Endometrium (tissue), 2 donors: Measurements from ENCODE around the gene PTPN4.

Experiments used
- FAIRE-seq: peaks from 2 replicates; lab custom pipeline; 2012; peaks lifted over from hg19 to GRCh38; lab: Jason Lieb, UNC
- donor health status: control.
- donor health status: control.

Gene PTPN4

GRCh38 chr2:119856469-119856901 lies 96.8 kb downstream of the PTPN4 start:
- FAIRE-seq: no peak

DNA sequence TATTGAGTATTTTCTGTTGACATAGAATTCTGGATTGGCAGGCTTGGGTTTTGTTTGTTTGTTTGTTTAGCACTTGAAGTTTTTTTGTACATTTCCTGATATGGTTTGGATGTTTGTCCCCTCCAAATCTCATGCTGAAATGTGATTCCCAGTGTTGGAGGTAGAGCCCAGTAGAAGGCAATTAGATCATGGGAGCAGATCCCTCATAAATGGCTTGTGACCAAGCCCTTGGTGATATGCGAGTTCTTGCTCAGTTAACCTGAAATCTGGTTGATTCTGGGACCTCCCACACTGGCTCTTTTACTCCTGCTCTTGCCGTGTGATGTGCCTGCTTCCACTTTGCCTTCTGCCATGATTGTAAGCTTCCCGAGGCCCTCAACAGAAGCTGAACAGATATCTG lies 98.0 kb downstream of the PTPN4 start:
- FAIRE-seq: no peak

GRCh38 chr2:119859528-119859927 lies 99.8 kb downstream of the PTPN4 start:
- FAIRE-seq: no peak

DNA sequence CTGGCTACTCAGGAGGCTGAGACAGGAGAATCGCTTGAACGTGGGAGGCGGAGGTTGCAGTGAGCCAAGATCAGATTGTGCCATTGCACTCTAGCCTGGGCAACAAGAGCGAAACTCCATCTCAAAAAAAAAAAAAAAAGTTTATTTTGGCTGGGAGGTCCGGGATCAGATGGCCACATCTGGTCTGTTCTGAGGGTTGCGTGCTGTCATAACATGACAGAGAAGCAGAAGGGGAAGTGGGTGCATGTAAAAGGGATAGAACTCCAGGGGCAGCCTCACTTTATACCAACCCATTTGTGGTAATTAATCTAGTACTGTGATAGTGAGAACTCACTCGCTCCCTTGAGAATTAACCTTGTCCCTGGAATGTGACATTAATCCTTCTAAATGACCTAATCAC lies 101.2 kb downstream of the PTPN4 start:
- FAIRE-seq: no peak

DNA sequence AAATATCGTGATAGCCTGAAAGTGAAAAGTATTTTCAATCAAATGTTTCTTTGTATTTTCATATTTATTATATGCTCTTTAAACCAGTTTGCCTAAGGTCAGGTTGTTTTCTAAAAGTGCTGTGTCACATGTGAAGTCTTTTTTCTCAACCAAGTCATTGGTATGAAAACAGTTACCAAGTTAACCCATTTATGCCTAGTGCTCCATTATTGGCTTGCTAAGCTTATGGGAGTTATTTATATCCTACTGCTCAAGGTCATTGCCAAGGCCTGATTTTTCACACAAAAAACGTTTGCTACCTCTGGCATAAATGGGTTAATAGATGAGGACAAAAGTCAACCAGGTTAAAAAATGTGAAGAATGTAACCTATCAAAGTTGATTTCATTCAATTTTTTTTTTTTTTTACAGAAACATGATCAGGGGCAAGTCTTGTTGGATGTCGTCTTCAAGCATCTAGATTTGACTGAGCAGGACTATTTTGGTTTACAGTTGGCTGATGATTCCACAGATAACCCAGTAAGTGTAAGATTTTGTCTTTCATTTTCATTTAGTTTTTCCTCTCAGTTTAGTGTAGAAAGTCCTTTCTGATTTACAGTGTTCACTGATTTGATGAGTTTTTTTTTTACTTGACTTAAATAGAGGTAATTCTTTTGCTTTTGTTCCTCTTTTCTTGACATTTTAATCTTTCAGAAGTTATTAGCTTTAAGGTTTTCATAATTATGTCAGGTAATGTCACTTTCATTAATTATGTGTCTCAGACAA lies 102.6 kb downstream of the PTPN4 start:
- peak; percentile 31 for FAIRE-seq

DNA sequence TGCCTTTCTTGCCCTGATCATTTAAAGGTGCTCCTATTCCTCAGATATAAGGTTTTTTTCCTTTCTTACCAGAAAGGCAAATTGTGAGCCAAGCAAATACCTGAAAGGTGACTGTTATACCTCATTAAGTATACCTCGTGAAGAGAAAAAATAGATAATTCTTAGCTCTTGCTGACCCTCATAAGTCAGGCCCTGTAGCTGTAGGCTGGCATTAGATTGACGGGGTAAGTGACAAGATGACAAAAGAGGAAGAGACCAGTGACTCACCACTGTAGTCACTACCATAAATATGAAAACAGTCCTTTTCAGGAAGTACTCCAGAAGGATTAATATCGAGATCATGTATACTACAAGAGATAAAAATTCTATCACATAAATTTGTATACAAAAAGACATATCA lies 104.6 kb downstream of the PTPN4 start:
- no peak for FAIRE-seq

DNA sequence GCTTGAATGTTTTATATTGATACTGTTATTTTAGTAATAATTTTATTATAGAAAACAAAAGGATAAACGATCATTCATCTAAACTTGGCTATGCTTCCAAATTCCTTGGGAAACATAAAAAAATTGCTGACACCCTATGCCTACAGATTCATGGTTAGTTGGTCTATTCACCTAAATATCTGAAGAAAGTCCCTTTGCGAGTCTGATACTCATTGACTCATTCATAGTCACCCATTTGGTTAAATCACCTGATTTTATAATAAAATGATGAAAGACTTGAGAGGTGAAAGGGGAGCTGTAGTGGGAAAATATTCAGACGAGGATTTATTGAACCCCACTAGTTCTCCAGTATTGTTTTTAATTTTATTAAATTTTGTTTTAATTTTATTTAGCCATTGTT lies 112.0 kb downstream of the PTPN4 start:
- no peak for FAIRE-seq

- no peak for FAIRE-seq
Measured at GRCh38 chr2:119873350-119874315, 113.9 kb downstream of the PTPN4 start.

GRCh38 chr2:119879502-119879901 lies 119.8 kb downstream of the PTPN4 start:
- FAIRE-seq: no peak

DNA sequence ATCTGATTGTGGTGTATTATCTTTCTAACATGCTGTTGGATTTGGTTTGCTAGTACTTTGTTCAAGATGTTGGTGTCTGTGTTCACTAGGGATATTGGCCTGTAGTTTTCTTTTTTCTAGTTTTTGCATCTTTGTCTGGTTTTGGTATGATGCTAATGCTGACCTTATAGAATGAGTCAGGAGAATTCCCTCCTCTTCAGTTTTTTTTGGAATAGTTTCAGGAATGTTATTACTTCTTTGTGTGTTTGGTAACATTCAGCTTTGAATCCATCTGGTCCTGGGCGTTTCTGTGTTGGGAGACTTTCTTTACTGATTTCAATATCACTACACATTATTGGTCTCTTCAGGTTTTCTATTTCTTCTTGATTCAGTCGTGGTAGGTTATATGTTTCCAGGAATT lies 129.0 kb downstream of the PTPN4 start:
- FAIRE-seq: peak; percentile 79

GRCh38 chr2:119897736-119898395 lies 138.1 kb downstream of the PTPN4 start:
- peak; percentile 59 for FAIRE-seq

- FAIRE-seq: no peak
Measured at GRCh38 chr2:119901013-119901412, 141.3 kb downstream of the PTPN4 start.

GRCh38 chr2:119910566-119910965 lies 150.8 kb downstream of the PTPN4 start:
- no peak for FAIRE-seq

DNA sequence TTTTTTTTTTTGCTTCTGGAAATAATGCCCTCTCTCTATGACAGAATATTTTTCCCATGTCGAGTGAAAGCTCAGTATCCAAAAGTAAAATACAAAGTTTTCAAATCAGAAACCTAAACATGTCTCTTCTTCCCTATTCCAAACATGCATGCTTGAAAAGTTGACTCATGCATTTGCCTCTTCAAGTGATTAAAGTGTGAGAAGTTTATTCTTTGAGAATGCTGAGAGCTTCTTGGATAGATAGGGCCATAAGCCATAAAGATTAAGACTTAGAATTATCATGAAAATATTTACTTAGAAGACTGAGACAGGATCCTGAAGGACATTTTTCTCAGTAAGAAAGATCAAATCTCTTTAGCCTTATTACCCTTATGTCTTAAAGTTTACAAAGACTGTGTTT lies 154.5 kb downstream of the PTPN4 start:
- FAIRE-seq: no peak

GRCh38 chr2:119921825-119922224 lies 162.1 kb downstream of the PTPN4 start:
- FAIRE-seq: no peak

DNA sequence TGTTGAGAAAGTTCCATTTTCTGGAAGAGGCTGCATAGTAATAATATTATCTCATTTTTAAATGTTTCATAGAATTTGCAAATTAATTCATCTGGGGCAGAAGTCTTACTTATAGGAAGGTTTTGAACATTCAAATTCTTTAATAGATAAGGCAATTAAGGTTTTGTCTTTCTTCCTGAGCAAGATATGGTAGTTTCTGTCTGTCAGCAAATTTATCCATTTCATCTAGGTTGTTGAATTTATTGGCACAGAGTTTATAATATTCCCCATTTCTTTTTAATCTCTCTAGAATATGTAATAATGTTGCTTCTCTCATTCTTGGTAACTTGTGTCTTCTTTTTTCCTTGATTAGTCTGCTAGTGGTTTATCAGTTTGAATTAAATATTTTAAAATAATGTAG lies 163.0 kb downstream of the PTPN4 start:
- FAIRE-seq: no peak

DNA sequence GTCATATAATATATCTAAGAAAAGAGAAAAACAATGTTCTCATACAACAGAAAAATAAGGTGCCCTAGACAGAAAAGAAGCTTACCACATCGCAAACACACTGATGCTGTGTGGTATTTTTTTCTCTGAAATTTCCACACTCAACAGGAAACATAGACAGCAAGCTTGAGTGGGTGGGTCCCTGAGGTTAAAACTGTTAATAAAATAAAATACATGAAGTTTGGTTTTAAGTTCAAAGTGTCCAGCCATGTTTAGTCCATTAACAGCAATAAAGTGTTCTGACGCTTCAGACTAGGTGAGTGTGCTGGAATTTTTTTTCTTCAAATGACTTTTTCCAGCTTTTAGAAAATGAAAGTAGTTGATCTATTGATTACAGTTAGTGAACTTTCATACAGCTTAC lies 169.8 kb downstream of the PTPN4 start:
- no peak for FAIRE-seq

- FAIRE-seq: no peak
Measured at GRCh38 chr2:119932809-119933208, 173.1 kb downstream of the PTPN4 start.

DNA sequence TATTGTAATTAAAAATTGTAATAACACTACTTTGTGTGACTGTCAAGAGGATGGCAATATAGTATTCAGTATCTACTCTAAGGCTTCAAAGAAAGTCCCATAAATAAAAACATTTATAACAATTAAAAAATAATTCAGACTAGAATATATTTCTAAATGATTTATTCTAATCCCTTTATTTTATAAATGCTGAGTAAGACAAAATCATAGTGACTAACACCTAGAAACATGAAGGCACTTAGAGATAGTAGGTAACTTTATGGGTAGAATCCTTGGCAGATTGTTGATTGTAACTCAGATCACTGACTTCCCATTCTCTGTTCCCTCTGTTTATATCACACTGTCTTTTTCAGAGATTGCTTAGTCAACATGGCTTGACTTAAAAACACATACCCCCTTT lies 174.6 kb downstream of the PTPN4 start:
- no peak for FAIRE-seq

GRCh38 chr2:119937680-119938079 lies 178.0 kb downstream of the PTPN4 start:
- FAIRE-seq: no peak

GRCh38 chr2:119939915-119940314 lies 180.2 kb downstream of the PTPN4 start:
- FAIRE-seq: no peak

DNA sequence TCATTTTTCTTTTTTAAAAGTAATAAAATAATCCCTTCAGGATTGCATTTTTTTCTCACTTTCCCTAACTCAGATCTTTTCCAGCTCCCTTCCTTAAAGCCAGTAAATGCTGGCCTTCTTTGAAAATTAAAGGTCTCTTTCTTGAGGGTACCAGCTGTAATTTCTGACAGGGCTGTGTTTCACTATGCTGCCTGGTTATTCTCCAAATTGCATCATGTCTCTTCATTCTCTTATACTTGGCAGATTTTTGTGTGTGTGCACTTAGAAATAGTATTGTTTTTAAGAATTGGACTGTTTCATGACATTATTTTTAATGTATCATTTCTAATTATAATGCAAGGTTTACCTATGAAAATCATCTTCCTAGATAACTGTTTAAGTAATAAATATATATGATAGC lies 181.1 kb downstream of the PTPN4 start:
- FAIRE-seq: no peak

DNA sequence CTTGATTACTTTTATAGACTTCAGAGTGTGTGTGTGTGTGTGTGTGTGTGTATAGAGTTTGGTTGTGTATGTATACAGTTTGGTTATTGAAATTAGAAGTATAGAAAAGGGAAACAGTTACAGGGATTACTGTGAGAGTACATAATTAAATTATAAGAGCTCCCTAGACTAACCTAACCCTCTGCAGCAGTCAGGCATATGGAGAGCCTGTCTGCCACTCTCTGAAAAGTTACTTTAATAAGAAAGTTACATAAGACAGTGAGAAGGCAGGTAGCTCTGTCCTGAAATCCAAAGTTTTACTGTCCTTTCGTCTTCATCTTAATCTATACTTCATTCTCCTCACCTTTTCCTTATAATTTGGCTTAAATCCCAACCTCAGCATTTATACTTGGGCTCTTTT lies 181.7 kb downstream of the PTPN4 start:
- no peak for FAIRE-seq
